Ovary (tissue), 9 donors: ENCODE data around the gene GALNT17. TPM values are rescaled to one million over a fixed set of nuclear protein-coding genes. Genes with fewer than 3 reads are reported as not detected.

ENCODE experiments used
- DNase-seq, 5 donors: peaks; one replicate each; pipeline ENCODE4 v3.0.0-alpha.2; 2019 to 2020
- H3K27ac ChIP-seq, 2 donors: fragments of 200-600 bp; one replicate each; pipeline versions ENCODE4 v1.5.1 to v1.8.0; 2019 to 2022
- H3K27me3 ChIP-seq: fragments of 200-600 bp; one replicate; pipeline ENCODE4 v1.8.0; 2022
- H3K36me3 ChIP-seq: fragments of 200-600 bp; sonication (generic); one replicate; pipeline ENCODE4 v1.5.1; 2019
- H3K4me1 ChIP-seq: one replicate; pipeline ENCODE4 v1.8.1; 2013; ENCODE audit warnings: mild to moderate bottlenecking, moderate library complexity; ENCODE audit not compliant: insufficient read depth
- H3K4me3 ChIP-seq: fragments of 200-600 bp; sonication (generic); one replicate; pipeline ENCODE4 v1.5.1; 2017
- H3K9me3 ChIP-seq, 2 donors: fragments of 200-600 bp in 1 of 2; sonication (generic) in 1 of 2; one replicate each; pipeline versions ENCODE4 v1.5.1 to v1.8.1; 2013 to 2019; ENCODE audit warnings: mild to moderate bottlenecking in 1 of 2, moderate library complexity in 1 of 2
- EP300 ChIP-seq: sonication (generic); formaldehyde crosslinking; IDR thresholded peaks from one replicate; pipeline ENCODE4 v1.6.1; 2017; ENCODE audit warnings: antibody characterized with exemption
- POLR2A ChIP-seq: fragments of 450-650 bp; IDR thresholded peaks from one replicate; pipeline ENCODE4 v1.6.1; 2017; ENCODE audit warnings: antibody characterized with exemption, mild to moderate bottlenecking, moderate library complexity
- WGBS, 3 donors: extraction: QIAGEN DNeasy Blood & Tissue Kit in 1 of 3; methylation state at CpG; one replicate each; pipeline versions ENCODE4 v1.1.5 to v1.1.7; 2013 to 2017; 5-methylcytosine and 5-hydroxymethylcytosine counted together
- intact Hi-C, 4 donors: fragments of 100-400 bp; cut with DNase I; formaldehyde crosslinking; loops; one replicate each; pipeline versions ENCODE4 v1.11.0 to v1.15.1; 2022 to 2023
- polyA plus RNA-seq, 2 donors: library from polyadenylated mRNA; stranded (reverse); fragments of 200-250 nt in 1 of 2; fragments of 350-450 nt in 1 of 2; fragmentation: Illumina TruSeq in 1 of 2; extraction: RNeasy Lipid Tissue Mini Kit (QIAGEN cat#74804) in 1 of 2; gene quantifications; one replicate each; pipeline ENCODE4 v1.2.3, GENCODE V29; 2013 to 2014
- total RNA-seq, 7 donors: library from RNA; depleted of rRNA in 2 of 7; stranded (reverse); fragments of >200 nt in 2 of 7; fragmentation: NEBNext Ultra II Directional in 3 of 7; extraction: Animal tissue kit (Norgen Biotek cat#: 25700) in 3 of 7; gene quantifications; one replicate each; pipeline versions ENCODE4 v1.1.0 to v1.2.4, GENCODE V29; 2016 to 2023
- TF ChIP-seq, protein P1 (sequence below), 3 donors: fragments of 450-650 bp in 2 of 3; fragments of 200-600 bp in 1 of 3; IDR thresholded peaks; one replicate each; pipeline versions ENCODE4 v1.5.1 to v1.8.0; 2016 to 2022; ENCODE audit warnings: antibody characterized with exemption in 3 of 3, mild to moderate bottlenecking in 1 of 3
- donor health status: DM: no; HTN: no; CAD: no; lungs with moderate emphysema.
- donor health status: DM: no; HTN: no; CAD: no.
- donor health status: Bipolar disorder and iron deficiency.
- donor health status: DM: yes; HTN: yes; CAD: no.
- donor health status: DM: no; HTN: no; CAD: no.
- donor health status: DM: yes; HTN: yes; CAD: no.

The GALNT17 gene
- total and polyA plus RNA-seq, 9 donors, result 13.4 to 90.1 (median 57.1) TPM

DNA sequence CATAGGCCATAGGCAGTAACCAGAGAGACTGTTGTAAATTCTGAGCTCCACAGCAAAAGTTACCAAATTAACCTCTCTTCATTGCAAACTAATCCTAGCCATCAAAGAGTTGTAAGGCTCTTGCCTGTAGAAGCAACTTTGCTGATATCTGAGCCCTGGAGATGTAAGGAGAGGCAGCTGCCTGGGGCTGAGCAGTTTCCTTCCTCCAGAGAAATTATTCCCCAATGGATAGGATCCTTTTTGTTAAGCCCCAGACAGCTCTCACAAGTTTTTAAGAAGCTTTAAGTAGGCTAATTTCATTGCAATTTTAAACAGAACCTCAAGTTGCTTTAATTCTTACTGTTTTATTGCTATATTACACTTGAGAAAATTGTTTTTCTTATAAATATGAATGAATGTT is 211.1 kb downstream of the GALNT17 start:
- H3K4me1 ChIP-seq, result peaks cover 3% of the 10 kb centered on the region
- intact Hi-C loops, result no loop called here
- no peaks in the 10 kb centered on the region for H3K36me3 ChIP-seq
- DNase-seq, result no peak
- no peaks in the 10 kb centered on the region for H3K9me3 ChIP-seq
- H3K27ac ChIP-seq, result no peak overlapping the region
- no peak overlapping the region for H3K4me3 ChIP-seq
- H3K27me3 ChIP-seq, result no peaks in the 10 kb centered on the region
- no peak for TF ChIP-seq POLR2A
- no peak for TF ChIP-seq EP300

DNA sequence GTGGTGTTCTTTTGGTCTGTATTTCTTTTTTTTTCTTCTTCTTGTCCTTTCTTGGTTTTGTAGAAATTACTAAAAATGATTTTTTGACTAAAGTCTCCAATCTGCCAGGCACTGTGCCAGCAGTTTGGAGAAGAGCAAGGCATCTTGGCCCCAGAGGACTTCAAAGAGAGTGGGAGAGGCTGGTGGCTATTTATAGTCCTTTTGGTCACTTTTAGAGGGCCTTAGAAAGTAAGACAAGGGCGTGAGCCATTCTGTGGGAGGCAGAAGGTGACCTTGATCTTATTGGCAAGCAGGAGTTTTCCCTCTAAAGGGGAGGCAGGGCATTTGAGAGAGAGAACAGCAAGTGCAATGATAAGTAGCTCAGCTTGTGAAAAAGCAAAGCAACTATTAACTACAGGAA is 211.9 kb downstream of the GALNT17 start:
- intact Hi-C loops, result no loop called here
- H3K9me3 ChIP-seq, result no peaks in the 10 kb centered on the region
- peaks cover 5% of the 10 kb centered on the region for H3K4me1 ChIP-seq
- no peak overlapping the region for H3K4me3 ChIP-seq
- H3K36me3 ChIP-seq, result no peaks in the 10 kb centered on the region
- TF ChIP-seq EP300 (no peak), POLR2A (no peak)
- TF ChIP-seq, protein P1, sequence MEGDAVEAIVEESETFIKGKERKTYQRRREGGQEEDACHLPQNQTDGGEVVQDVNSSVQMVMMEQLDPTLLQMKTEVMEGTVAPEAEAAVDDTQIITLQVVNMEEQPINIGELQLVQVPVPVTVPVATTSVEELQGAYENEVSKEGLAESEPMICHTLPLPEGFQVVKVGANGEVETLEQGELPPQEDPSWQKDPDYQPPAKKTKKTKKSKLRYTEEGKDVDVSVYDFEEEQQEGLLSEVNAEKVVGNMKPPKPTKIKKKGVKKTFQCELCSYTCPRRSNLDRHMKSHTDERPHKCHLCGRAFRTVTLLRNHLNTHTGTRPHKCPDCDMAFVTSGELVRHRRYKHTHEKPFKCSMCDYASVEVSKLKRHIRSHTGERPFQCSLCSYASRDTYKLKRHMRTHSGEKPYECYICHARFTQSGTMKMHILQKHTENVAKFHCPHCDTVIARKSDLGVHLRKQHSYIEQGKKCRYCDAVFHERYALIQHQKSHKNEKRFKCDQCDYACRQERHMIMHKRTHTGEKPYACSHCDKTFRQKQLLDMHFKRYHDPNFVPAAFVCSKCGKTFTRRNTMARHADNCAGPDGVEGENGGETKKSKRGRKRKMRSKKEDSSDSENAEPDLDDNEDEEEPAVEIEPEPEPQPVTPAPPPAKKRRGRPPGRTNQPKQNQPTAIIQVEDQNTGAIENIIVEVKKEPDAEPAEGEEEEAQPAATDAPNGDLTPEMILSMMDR (IDR thresholded peaks at IDR 0.05), result no peak
- DNase-seq, result peak in 4 of 5 donors; percentile 41 to 76 (median 52)
- H3K27ac ChIP-seq, result no peak overlapping the region
- 12 to 17% (median 13%) methylated on average over 1 of the region's 1 CpG for WGBS, 3 donors
- no peaks in the 10 kb centered on the region for H3K27me3 ChIP-seq

DNA sequence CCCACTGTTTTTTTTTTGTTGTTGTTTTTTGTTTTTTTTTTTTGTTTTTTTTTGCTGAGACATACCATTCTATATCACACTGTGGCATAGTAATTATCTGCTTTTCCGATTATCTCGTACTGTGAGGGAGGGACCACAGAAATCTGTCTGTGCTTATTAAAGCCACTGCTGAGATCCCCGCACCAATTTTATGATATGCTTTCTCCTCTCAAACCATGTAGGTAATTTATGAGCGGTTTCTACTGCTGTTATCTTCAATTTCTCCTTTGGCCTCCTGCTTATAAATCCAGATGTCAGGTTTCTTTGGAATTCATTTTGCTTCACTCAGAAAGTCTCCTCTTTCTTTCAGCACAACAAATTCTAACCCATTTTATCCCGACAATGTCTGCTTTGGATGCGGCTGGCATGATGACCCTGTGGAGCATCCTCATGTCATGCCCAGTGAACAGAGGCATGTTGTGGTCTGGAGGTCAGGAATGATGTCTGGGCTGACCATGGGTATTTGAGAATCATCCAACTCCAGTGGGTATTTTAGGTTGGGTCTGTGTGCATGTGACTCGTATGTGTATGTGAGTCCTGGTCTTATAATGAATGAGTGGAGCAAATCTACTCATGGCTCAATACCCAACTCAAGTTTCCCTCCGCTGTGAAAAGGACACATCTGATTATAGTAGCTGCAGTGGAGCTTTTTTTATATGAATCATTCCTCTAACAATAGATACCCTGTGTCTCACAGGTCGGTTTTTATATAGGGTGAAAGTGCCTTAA is 213.4 kb downstream of the GALNT17 start:
- no peak for DNase-seq
- TF ChIP-seq EP300, result no peak
- TF ChIP-seq POLR2A, result no peak
- TF ChIP-seq, protein P1 (IDR thresholded peaks at IDR 0.05), result no peak
- peaks cover 3% of the 10 kb centered on the region for H3K4me1 ChIP-seq
- intact Hi-C loops, result no loop called here
- no peaks in the 10 kb centered on the region for H3K9me3 ChIP-seq
- 59 to 68% (median 61%) methylated on average over 9 of the region's 9 CpGs for WGBS, 3 donors
- H3K4me3 ChIP-seq, result no peak overlapping the region
- no peak overlapping the region for H3K27ac ChIP-seq
- H3K27me3 ChIP-seq, result no peaks in the 10 kb centered on the region
- H3K36me3 ChIP-seq, result no peaks in the 10 kb centered on the region

DNA sequence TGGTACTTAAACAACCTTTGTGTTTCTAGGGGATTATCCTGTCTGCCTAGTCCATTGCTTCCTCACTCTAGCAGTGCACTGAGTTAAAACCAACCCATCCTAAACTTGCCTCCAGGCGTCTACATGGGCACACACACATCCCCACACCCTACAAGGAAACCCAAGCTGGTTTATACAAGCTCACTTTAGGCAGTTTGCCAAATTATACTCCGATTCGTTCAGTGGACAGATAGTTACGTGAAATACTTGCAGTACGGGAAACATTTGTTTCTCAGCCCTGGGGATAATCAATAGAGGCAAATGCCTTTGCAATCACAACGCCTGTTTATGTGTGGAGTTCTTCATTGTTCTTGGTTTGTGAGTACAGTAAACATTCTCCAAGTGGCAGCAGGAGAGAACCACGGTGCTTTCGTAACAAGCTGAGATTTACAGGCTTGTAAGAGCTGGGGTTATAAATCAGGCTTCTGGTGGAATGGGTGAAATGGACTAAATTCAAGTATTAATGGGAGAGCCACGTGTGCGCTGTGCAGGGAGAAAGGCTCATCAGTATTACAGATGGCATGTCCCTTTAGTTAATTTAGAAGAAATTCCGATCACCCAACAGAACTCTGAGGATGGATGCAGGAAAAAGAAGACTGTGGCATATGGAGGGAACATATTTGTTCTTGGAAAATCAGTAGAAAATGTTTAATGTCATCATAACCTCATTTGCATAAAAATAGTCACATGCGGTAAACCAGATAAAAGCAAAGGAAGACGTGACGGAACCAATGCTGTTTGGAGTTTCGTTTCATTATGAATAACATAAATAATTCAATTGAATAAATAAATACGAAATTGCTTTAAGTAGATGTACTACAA is 217.1 kb downstream of the GALNT17 start:
- Histone ChIP-seq H3K4me3 (no peak overlapping the region), H3K9me3 (no peaks in the 10 kb centered on the region), H3K36me3 (no peaks in the 10 kb centered on the region), H3K27me3 (no peaks in the 10 kb centered on the region), H3K27ac (no peak overlapping the region), H3K4me1 (peaks cover 3% of the 10 kb centered on the region)
- intact Hi-C loops, result no loop called here
- WGBS, 3 donors, result 42 to 62% (median 51%) methylated on average over 16 of the region's 16 CpGs
- TF ChIP-seq EP300 (no peak), POLR2A (no peak)
- TF ChIP-seq, protein P1 (IDR thresholded peaks at IDR 0.05), result no peak
- peak in 1 of 5 donors; percentile 3 for DNase-seq
